Natural killer cell (primary cell): Measurements from ENCODE around the gene DIP2C. TPM values are rescaled to one million over a fixed set of nuclear protein-coding genes. Genes with fewer than 3 reads are reported as not detected.

Experiments used
- ATAC-seq, 3 donors: fragments of 150-1000 bp in 2 of 3; fragments of 200-7000 bp in 1 of 3; cut with Tn5 transposase; 1 replicate in 1 of 3; 2 replicates in 2 of 3; pipeline ENCODE4 v1.10.0; 2021; ENCODE audit warnings: mild to moderate bottlenecking in 2 of 3, moderate library complexity in 2 of 3
- DNase-seq, 2 donors: peaks; one replicate each; pipeline versions ENCODE4 v3.0.0 to v3.0.0-alpha.2; 2013 to 2021; ENCODE audit warnings: mixed read lengths in 1 of 2
- H3K27ac ChIP-seq: one replicate; pipeline ENCODE4 v1.5.1; 2013; ENCODE audit warnings: mild to moderate bottlenecking, low read length
- H3K27me3 ChIP-seq: one replicate; pipeline ENCODE4 v1.6.1; 2013; ENCODE audit warnings: low read length; ENCODE audit not compliant: control insufficient read depth, insufficient read depth
- H3K36me3 ChIP-seq: one replicate; pipeline ENCODE4 v1.6.1; 2013; ENCODE audit warnings: low read length; ENCODE audit not compliant: control insufficient read depth, insufficient read depth
- H3K4me1 ChIP-seq: one replicate; pipeline ENCODE4 v1.6.1; 2013; ENCODE audit warnings: low read length; ENCODE audit not compliant: control insufficient read depth, insufficient read depth
- H3K4me3 ChIP-seq: one replicate; pipeline ENCODE4 v1.5.1; 2013; ENCODE audit warnings: low read length
- H3K9me3 ChIP-seq: one replicate; pipeline ENCODE4 v1.6.1; 2013; ENCODE audit warnings: low read length; ENCODE audit not compliant: control insufficient read depth, insufficient read depth
- H3K27ac Mint-ChIP-seq, 2 donors: one replicate each; pipeline ENCODE4 v1.8.0; 2022; ENCODE audit warnings: mild to moderate bottlenecking in 2 of 2, mixed read lengths in 2 of 2, moderate library complexity in 1 of 2
- H3K27me3 Mint-ChIP-seq, 2 donors: one replicate each; pipeline ENCODE4 v1.8.0; 2022; ENCODE audit warnings: low read depth in 2 of 2, mixed read lengths in 2 of 2
- H3K36me3 Mint-ChIP-seq: one replicate; pipeline ENCODE4 v1.8.0; 2022; ENCODE audit warnings: mixed read lengths
- H3K4me1 Mint-ChIP-seq, 2 donors: one replicate each; pipeline ENCODE4 v1.8.0; 2022; ENCODE audit warnings: mixed read lengths in 2 of 2
- H3K4me3 Mint-ChIP-seq: one replicate; pipeline ENCODE4 v1.8.0; 2022; ENCODE audit warnings: mild to moderate bottlenecking, moderate library complexity, mixed read lengths
- H3K9me3 Mint-ChIP-seq, 2 donors: one replicate each; pipeline ENCODE4 v1.8.0; 2022; ENCODE audit warnings: mixed read lengths in 2 of 2
- CTCF ChIP-seq: fragments of 200-600 bp; IDR thresholded peaks from one replicate; pipeline ENCODE4 v1.8.0; 2022; ENCODE audit warnings: antibody characterized with exemption
- WGBS: methylation state at CpG from one replicate; pipeline ENCODE4 v1.1.7; 2013; ENCODE audit warnings: missing lambda C conversion rate; ENCODE audit not compliant: insufficient coverage; 5-methylcytosine and 5-hydroxymethylcytosine counted together
- intact Hi-C: fragments of 100-400 bp; cut with micrococcal nuclease; formaldehyde crosslinking; loops from one replicate; pipeline ENCODE4 v1.14.2; 2022
- total RNA-seq, 4 donors: library from RNA; stranded (reverse); fragments of 120-200 nt in 1 of 4; gene quantifications; one replicate each; pipeline versions ENCODE4 v1.2.3 to v1.2.4, GENCODE V29; 2013 to 2022

DIP2C gene
- total RNA-seq, 3 donors from 2014 or later (not counting 1 experiment from before 2014, with no cell fraction given) = 1.5 to 5.8 (median 3.8) TPM

GRCh38 chr10:729213-729612, 39.7 kb upstream of the DIP2C start:
- H3K36me3 ChIP-seq = no peaks in the 10 kb centered on the region
- DNase-seq (no peak), ATAC-seq (no peak)
- Mint-ChIP-seq H3K36me3 (no peaks in the 10 kb centered on the region), H3K27me3 (peaks cover 0 to 7% of the 10 kb centered on the region in 2 donors), H3K27ac (no peak overlapping the region), H3K9me3 (no peaks in the 10 kb centered on the region), H3K4me1 (no peaks in the 10 kb centered on the region), H3K4me3 (no peak overlapping the region)
- no peaks in the 10 kb centered on the region for H3K9me3 ChIP-seq
- WGBS = 79% methylated on average over 8 of the region's 8 CpGs
- H3K4me1 ChIP-seq = no peaks in the 10 kb centered on the region
- no peak for TF ChIP-seq CTCF
- no peaks in the 10 kb centered on the region for H3K27me3 ChIP-seq
- no peak overlapping the region for H3K4me3 ChIP-seq
- H3K27ac ChIP-seq = no peak overlapping the region
- intact Hi-C loops = no loop called here

- ATAC-seq = no peak
- Mint-ChIP-seq H3K9me3 (no peaks in the 10 kb centered on the region), H3K4me1 (no peaks in the 10 kb centered on the region), H3K27ac (no peak overlapping the region), H3K4me3 (no peak overlapping the region), H3K36me3 (no peaks in the 10 kb centered on the region), H3K27me3 (peaks cover 0 to 7% of the 10 kb centered on the region in 2 donors)
- 73% methylated on average over 8 of the region's 8 CpGs for WGBS
- no peak overlapping the region for H3K27ac ChIP-seq
- no peak for TF ChIP-seq CTCF
- intact Hi-C loops = no loop called here
- DNase-seq = no peak
- no peaks in the 10 kb centered on the region for H3K27me3 ChIP-seq
- no peaks in the 10 kb centered on the region for H3K9me3 ChIP-seq
- H3K4me1 ChIP-seq = no peaks in the 10 kb centered on the region
- no peak overlapping the region for H3K4me3 ChIP-seq
- H3K36me3 ChIP-seq = no peaks in the 10 kb centered on the region
Observed at GRCh38 chr10:728603-729002, 39.1 kb upstream of the DIP2C start.

GRCh38 chr10:727162-727790, 37.8 kb upstream of the DIP2C start:
- H3K27ac ChIP-seq = no peak overlapping the region

More at GRCh38 chr10:727162-727790, 37.8 kb upstream of the DIP2C start:
- Mint-ChIP-seq H3K9me3 (no peaks in the 10 kb centered on the region), H3K4me3 (no peak overlapping the region), H3K27ac (no peak overlapping the region), H3K4me1 (no peaks in the 10 kb centered on the region), H3K27me3 (no peaks in the 10 kb centered on the region), H3K36me3 (no peaks in the 10 kb centered on the region)
- Histone ChIP-seq H3K4me1 (no peaks in the 10 kb centered on the region), H3K4me3 (no peak overlapping the region), H3K36me3 (no peaks in the 10 kb centered on the region), H3K9me3 (no peaks in the 10 kb centered on the region), H3K27me3 (no peaks in the 10 kb centered on the region)
- intact Hi-C loops = no loop called here
- 68% methylated on average over 15 of the region's 15 CpGs for WGBS
- DNase-seq = no peak
- no peak for TF ChIP-seq CTCF
- ATAC-seq = no peak
